ENCODE results near the gene STRN3. TPM values are rescaled to one million over a fixed set of nuclear protein-coding genes. Genes with fewer than 3 reads are reported as not detected.

The STRN3 gene
- total and polyA plus RNA-seq, 4 donors, result 6.8 to 47.5 (median 31.2) TPM

DNA sequence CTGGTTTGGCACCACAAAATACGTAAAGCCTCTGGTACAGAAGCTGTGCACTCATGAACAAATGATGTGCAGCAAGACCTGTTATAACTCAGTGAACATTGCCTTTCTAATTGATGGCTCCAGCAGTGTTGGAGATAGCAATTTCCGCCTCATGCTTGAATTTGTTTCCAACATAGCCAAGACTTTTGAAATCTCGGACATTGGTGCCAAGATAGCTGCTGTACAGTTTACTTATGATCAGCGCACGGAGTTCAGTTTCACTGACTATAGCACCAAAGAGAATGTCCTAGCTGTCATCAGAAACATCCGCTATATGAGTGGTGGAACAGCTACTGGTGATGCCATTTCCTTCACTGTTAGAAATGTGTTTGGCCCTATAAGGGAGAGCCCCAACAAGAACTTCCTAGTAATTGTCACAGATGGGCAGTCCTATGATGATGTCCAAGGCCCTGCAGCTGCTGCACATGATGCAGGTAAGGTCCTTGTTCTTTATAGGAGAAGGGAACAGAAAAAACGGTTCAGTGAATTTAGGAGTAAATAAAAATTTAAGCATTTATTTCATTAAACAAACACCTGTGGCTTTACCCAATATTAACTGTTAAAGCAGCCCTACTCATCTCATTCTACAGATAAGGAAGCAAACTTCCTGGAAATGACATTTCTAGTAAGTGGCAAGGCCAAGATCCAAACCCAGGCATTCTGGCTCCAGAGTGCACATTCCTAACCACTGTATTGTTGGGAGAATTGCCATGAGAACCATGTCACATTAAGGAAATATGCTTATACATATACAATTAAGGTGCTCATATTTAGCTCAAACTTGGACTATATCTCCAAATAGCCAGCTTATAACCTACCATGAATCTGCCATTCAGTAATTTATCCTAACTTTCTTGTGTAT is 140.1 kb downstream of the STRN3 start:
- Histone ChIP-seq H3K4me1 (ENCODE audit: control insufficient read depth in 4 of 4, insufficient read depth in 4 of 4, low read length in 3 of 4) (no peaks in the 10 kb centered on the region), H3K9ac (ENCODE audit: low read depth in 1 of 2, low read length in 2 of 2) (no peak overlapping the region), H3K9me3 (ENCODE audit: control insufficient read depth in 4 of 4, low read length in 3 of 4) (no peaks in the 10 kb centered on the region), H3K27me3 (ENCODE audit: control insufficient read depth in 4 of 4, insufficient read depth in 4 of 4, low read length in 3 of 4) (no peaks in the 10 kb centered on the region), H3K4me3 (ENCODE audit: low read depth in 1 of 3, low read length in 3 of 3) (no peak overlapping the region), H3K36me3 (ENCODE audit: control insufficient read depth in 4 of 4, insufficient read depth in 3 of 4, low read depth in 1 of 4, low read length in 3 of 4) (peaks cover 0 to 1% (median 0%) of the 10 kb centered on the region in 4 donors), H3K27ac (ENCODE audit: low read depth in 1 of 2, low read length in 2 of 2) (no peak overlapping the region)
- 74% methylated on average over 7 of the region's 7 CpGs for WGBS
- DNase-seq (ENCODE audit: low spot score), result no peak
- no peak for TF ChIP-seq MAX (IDR thresholded peaks at IDR 0.05)
- TF ChIP-seq TAF1 (conservative IDR thresholded peaks at IDR 0.05), result no peak
- TF ChIP-seq YY1 (IDR thresholded peaks at IDR 0.05), result no peak
- no peak for TF ChIP-seq ATF3 (IDR thresholded peaks at IDR 0.05)
- no peak for TF ChIP-seq CTCF (IDR thresholded peaks at IDR 0.05; ENCODE audit: low read depth, low read length, missing input control)
- TF ChIP-seq NR2F2 (IDR thresholded peaks at IDR 0.05), result no peak
- no peak for TF ChIP-seq JUND (IDR thresholded peaks at IDR 0.05)
- no peak for TF ChIP-seq FOXA1 (IDR thresholded peaks at IDR 0.05)
- no peak for TF ChIP-seq RAD21 (IDR thresholded peaks at IDR 0.05)
- TF ChIP-seq RXRA (IDR thresholded peaks at IDR 0.05), result no peak
- no peak for TF ChIP-seq GABPA (IDR thresholded peaks at IDR 0.05 in 1 of 2, conservative IDR thresholded peaks at IDR 0.05 in 1 of 2)
- no peak for TF ChIP-seq SP1 (IDR thresholded peaks at IDR 0.05)

DNA sequence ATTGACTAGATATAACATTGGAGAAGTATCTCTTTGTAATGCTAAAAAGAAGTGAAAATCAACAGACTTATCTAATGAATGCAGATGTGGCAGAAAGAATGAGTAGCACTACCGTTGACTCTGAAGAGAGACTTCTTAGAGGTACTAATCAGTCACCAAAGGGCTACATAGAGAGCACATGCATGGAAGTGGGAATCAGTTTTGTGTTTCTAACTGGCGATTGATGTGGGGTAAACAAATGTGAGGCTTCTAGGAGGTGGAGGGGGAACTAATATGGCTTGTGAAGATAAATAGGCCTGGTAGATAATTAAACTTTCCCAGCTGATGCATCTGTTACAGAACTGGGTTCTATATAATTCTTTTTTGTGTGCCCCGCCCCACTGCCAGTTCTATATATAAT is 141.3 kb downstream of the STRN3 start:
- Histone ChIP-seq H3K27ac (ENCODE audit: low read depth in 1 of 2, low read length in 2 of 2) (no peak overlapping the region), H3K4me1 (ENCODE audit: control insufficient read depth in 4 of 4, insufficient read depth in 4 of 4, low read length in 3 of 4) (no peaks in the 10 kb centered on the region), H3K4me3 (ENCODE audit: low read depth in 1 of 3, low read length in 3 of 3) (no peak overlapping the region), H3K36me3 (ENCODE audit: control insufficient read depth in 4 of 4, insufficient read depth in 3 of 4, low read depth in 1 of 4, low read length in 3 of 4) (peaks cover 0 to 1% (median 0%) of the 10 kb centered on the region in 4 donors), H3K27me3 (ENCODE audit: control insufficient read depth in 4 of 4, insufficient read depth in 4 of 4, low read length in 3 of 4) (no peaks in the 10 kb centered on the region), H3K9me3 (ENCODE audit: control insufficient read depth in 4 of 4, low read length in 3 of 4) (no peaks in the 10 kb centered on the region), H3K9ac (ENCODE audit: low read depth in 1 of 2, low read length in 2 of 2) (no peak overlapping the region)
- DNase-seq (ENCODE audit: low spot score), result no peak
- 70% methylated on average over 3 of the region's 3 CpGs for WGBS
- TF ChIP-seq, protein P1, sequence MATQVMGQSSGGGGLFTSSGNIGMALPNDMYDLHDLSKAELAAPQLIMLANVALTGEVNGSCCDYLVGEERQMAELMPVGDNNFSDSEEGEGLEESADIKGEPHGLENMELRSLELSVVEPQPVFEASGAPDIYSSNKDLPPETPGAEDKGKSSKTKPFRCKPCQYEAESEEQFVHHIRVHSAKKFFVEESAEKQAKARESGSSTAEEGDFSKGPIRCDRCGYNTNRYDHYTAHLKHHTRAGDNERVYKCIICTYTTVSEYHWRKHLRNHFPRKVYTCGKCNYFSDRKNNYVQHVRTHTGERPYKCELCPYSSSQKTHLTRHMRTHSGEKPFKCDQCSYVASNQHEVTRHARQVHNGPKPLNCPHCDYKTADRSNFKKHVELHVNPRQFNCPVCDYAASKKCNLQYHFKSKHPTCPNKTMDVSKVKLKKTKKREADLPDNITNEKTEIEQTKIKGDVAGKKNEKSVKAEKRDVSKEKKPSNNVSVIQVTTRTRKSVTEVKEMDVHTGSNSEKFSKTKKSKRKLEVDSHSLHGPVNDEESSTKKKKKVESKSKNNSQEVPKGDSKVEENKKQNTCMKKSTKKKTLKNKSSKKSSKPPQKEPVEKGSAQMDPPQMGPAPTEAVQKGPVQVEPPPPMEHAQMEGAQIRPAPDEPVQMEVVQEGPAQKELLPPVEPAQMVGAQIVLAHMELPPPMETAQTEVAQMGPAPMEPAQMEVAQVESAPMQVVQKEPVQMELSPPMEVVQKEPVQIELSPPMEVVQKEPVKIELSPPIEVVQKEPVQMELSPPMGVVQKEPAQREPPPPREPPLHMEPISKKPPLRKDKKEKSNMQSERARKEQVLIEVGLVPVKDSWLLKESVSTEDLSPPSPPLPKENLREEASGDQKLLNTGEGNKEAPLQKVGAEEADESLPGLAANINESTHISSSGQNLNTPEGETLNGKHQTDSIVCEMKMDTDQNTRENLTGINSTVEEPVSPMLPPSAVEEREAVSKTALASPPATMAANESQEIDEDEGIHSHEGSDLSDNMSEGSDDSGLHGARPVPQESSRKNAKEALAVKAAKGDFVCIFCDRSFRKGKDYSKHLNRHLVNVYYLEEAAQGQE (IDR thresholded peaks at IDR 0.05), result no peak
- TF ChIP-seq YY1 (IDR thresholded peaks at IDR 0.05), result no peak
- TF ChIP-seq HNF4G (IDR thresholded peaks at IDR 0.05), result no peak
- no peak for TF ChIP-seq SP1 (IDR thresholded peaks at IDR 0.05)
- TF ChIP-seq ATF3 (IDR thresholded peaks at IDR 0.05), result no peak
- no peak for TF ChIP-seq RAD21 (IDR thresholded peaks at IDR 0.05)
- TF ChIP-seq GABPA (IDR thresholded peaks at IDR 0.05 in 1 of 2, conservative IDR thresholded peaks at IDR 0.05 in 1 of 2), result no peak
- TF ChIP-seq NR2F2 (IDR thresholded peaks at IDR 0.05), result no peak
- no peak for TF ChIP-seq CTCF (IDR thresholded peaks at IDR 0.05; ENCODE audit: low read depth, low read length, missing input control)
- TF ChIP-seq MAX (IDR thresholded peaks at IDR 0.05), result no peak
- no peak for TF ChIP-seq HNF4A (conservative IDR thresholded peaks at IDR 0.05)
- TF ChIP-seq TAF1 (conservative IDR thresholded peaks at IDR 0.05), result no peak
- no peak for TF ChIP-seq JUND (IDR thresholded peaks at IDR 0.05)
- no peak for TF ChIP-seq FOXA2 (IDR thresholded peaks at IDR 0.05)
- no peak for TF ChIP-seq RXRA (IDR thresholded peaks at IDR 0.05)
- no peak for TF ChIP-seq EGR1 (IDR thresholded peaks at IDR 0.05; ENCODE audit: low read depth in 2 of 2)

Data from liver (tissue), 9 donors.